HCEC 1CT (cell line): ENCODE results near the gene LITAFD.
"Not testable (repeated sequence)": the region's sequence is repeated elsewhere in the genome, so short reads cannot be mapped to it uniquely, and the experiment has no call there.

Experiments used
- DNase-seq: peaks from one replicate; pipeline ENCODE4 v3.0.0-alpha.2; 2017

Gene LITAFD

DNA sequence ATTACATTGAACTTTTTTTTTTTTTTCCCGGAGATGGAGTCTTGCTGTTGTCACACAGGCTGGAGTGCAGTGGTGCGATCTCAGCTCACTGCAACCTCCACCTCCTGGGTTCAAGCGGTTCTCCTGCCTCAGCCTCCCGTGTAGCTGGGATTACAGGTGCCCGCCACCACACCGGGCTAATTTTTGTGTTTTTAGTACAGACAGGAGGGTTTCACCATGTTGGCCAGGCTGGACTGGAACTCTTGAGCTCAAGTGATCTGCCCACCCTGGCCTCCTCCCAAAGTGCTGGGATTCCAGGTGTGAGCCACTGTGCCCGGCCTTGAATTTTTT is 8.3 kb upstream of the LITAFD start:
- DNase-seq: not testable (repeated sequence)

DNA sequence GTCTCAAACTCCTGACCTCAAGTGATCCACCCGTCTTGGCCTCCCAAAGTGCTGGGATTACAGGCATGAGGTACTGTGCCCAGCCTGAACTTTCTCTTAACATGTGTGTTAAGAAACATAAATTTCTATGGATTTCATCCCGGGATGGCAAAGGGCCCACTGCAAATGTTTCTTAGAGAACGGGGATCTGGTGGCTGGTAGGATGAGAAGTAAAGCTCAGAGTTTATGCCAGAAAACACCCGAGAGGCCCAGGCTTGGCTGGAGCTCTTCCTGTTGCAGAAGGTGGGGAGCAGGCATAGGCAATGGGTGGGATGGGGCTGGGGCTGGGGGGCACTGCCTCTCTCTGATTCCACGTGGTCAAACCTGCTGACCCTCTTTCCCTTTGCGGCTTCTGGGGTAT is 7.8 kb upstream of the LITAFD start:
- DNase-seq: no peak

DNA sequence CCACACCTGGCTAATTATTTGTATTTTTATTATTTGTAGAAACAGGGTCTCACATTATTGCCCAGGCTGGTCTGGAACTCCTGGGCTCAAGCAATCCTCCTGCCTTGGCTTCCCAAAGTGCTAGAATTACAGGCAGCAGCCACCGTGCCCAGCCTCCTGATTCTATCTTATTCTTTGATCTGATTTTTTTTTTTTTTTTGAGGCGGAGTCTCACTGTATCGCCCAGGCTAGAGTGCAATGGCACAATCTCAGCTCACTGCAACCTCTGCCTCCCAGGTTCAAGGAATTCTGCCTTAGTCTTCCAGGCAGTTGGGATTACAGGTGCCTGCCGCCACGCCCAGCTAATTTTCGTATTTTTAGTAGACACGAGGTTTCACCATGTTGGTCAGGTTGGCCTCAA is 6.8 kb upstream of the LITAFD start:
- not testable (repeated sequence) for DNase-seq

DNA sequence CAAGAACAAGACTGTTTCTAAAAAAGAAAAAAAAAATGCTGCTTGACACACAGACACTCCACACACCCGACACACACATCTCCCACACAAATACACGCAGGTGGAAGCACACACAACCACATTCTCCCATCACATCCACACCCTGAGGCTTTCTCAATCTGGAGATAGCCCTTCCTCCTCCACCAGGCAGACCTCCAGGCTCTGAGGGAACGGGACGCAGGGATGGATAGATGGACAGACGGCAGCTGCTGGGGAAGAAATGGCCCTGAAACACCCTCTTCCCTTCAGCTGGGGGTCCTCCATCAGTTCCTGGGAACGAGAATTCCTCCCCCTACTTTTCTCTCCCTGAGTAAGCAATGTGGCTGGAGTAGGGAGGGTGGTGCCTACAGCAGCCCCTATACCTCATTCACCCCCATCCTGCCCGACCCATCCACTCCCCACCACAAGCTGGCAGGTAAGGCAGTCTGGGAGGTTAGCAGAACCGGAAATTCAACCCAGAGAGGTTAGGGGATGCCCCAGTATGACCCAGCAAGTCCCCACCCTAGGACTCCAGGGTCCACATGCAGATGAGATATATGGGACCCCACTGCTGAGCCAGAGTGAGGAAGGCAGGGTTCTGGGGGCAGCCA is 4.1 kb upstream of the LITAFD start:
- no peak for DNase-seq

DNA sequence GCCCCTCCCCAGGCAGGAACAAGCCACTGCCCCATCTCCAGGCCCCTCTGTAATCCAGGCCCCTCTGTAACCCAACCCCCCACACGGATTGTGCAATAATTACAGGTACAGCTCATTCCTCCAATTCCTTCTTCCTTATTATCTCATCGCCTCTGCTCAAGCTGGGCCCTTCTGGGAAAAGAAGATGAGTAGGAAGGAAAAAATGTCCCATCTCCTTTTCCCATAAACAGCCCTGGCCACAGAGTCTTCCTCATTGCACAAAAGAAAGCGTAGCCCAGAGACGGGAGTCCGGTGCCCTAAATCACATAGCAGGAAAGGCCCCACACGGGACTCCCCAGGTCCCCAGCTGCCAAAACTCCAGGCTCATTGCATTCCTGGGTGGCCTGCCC is 3.6 kb upstream of the LITAFD start:
- peak; percentile 85 for DNase-seq

DNA sequence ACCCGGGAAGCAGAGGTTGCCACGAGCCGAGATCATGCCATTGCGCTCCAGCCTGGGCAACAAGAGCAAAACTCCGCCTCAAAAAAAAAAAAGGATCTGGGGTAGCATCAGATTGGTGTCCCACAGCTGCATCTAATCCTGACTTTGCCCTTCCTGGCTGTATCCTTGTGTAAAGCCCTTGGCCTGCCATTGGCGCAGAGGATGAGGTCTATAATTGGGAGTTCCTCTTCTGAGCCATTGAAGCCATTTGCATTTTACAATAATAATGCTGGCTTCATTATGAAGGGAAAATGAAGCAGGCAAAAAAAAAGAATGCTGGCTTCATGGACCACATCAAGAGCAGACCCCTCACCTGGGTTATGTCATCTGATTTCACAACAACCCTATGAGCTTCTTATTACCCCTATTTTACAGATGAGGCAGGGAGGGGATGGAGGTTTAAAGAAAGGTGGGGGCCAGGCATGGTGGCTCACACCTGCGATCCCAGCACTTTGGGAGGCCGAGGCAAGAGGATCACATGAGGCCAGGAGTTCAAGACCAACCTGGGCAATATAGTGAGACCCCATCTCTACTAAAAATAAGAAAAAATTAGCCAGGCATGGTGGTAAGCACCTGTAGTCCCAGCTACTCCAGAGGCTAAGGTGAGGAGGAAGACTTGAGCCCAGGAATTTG is 1.2 kb upstream of the LITAFD start:
- DNase-seq: no peak

DNA sequence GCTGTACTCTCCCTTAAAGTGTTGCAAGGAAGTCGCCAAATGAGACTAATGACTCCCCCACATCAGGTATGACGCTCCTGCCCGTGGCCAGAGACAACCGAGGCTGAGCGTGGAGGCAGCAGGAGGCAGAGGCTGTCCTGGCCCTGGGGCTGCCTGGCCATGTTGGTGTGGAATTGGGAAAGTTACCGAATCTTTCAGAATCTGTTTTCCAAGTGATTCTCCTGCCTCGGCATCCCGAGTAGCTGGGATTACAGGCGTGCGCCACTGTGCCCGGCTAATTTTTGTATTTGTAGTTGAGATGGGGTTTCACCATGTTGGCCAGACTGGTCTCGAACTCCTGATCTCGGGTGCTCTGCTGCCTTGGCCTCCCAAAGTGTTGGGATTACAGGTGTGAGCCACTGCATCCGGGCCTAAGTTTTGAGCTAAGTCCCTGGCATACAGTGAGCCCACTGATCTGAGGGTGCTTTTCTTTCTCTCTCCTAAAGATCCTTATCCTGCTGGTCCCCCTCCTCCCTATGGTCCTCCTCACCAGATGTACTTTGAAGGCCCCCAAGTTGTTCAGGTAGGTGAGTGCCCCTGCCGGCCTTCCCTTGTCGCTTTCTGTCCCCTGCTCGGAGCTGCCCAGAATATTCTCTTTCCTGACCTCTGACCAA is 700 bp downstream of the LITAFD start:
- no peak for DNase-seq

DNA sequence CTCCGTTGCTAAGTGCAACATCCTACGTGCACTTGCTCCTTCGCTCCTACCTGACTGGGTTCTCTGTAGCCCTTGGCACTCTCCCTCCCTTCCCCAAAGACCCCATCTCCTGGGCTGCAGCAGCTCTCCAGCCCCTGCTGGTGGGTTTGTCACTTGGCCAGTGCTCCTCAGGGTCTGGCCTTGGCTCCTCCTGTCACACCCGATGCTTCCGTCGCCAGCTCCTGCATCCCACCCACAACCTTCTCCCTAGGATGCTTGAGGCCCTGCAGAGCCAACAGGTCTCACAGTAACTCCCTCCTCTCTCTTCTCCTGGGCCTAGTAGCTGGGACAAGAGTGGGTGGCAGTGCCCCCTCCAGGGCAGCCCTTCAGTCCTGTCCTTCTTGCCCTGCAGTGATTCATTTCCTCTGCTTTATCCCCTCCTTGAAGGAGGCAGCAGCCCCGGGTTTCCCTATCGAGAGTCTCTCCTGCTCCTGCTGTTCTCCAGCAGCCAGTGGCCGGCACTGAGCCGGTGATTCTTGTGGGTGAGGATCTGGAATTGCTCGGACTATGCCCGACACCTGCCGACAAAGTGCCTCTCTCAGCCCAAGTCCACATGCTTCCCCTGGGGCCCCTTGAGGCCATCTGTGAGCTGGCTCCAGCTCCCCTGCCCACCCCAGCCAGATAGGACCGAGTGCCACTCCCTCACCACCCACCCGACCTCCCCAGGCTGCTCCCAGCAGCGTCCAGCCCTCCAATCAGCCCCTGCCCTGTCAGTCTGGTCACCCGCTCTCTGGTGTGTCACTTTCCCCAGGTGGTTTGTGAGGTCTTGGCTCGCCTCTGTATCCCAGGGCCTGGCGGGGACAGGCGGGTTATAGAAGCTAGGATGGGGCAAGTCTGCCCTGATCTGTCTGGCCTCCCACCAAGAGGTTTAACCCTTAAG is 3.8 kb downstream of the LITAFD start:
- peak; percentile 33 for DNase-seq

DNA sequence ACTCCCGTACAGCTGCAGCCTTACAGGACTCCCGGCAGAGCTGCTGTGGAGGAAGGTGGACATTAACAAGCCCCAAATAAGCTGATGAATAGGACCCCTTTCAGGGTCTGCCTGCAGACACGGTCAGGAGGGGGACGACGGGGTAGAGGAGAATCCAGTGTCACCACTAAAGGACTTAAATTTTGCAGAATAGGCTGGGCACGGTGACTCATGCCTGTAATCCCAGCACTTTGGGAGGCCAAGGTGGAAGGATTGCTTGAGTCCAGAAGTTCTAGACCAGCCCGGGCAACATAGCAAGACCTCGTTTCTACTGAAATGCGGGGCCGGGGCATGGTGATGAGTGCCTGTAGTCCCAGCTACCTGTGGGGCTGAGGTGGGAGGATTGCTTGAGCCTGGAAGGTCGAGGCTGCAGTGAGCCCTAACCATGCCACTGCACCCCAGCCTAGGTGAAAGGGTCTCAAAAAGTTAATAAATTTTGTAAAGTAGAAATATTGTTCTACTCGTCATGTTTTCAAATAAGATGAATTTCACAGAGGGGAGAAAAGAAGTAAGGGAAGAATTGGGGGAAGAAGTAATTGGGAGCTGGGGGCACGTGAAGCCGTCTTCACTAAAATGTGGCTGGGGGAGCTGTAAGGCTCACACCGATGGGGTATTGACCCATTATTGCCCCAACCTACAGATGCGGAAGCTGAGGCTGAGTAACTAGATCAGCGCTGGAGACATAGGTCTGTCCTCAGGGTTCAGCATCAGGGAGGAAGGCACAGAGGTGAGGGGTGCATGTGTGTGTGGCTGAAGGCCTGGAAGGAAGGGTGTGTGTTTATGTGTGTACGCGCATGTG is 4.7 kb downstream of the LITAFD start:
- no peak for DNase-seq

DNA sequence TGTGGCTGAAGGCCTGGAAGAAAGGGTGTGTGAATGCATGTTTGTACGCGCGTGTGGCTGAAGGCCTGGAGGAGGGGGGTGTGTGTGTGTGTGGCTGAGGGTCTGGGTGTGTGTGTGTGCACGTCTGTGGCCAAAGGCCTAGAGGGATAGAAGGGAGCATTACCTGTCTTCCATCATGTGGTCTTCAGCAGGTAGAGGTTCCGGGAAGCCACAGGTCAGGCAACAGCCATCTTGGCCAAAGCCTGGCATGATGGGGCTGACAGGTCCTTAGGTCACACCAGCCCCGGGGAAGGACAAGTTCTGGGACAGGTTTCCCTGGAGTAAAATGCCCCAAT is 5.2 kb downstream of the LITAFD start:
- DNase-seq: no peak

DNA sequence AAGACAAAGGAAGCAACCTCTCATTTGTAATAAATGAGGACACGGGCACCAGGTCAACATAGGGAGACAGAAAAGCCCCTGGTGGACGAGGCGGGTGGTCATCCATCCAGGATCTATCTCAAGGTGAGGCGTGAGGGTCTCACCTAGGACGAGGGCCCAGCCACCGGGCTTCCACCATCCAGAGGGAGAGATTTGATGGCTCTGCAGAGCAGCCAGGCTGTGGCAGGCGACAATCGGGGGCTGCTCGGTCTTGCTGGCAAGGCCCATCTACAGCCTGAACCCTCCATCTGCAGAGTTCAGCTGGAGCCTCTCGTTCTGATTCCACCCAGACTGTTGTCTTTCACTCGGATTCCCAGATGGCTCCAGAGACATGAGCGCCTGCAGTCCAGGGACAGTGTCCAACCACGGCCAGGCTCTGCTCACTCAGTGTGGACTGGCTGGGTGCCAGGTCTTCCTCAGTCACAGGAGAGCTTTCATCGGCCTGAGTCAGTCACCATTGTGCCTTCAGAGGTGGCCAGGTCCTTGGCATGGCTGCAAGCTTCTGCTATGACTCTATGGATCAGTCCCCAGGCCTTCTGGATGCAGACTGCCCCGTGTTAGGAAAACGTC is 5.9 kb downstream of the LITAFD start:
- no peak for DNase-seq

DNA sequence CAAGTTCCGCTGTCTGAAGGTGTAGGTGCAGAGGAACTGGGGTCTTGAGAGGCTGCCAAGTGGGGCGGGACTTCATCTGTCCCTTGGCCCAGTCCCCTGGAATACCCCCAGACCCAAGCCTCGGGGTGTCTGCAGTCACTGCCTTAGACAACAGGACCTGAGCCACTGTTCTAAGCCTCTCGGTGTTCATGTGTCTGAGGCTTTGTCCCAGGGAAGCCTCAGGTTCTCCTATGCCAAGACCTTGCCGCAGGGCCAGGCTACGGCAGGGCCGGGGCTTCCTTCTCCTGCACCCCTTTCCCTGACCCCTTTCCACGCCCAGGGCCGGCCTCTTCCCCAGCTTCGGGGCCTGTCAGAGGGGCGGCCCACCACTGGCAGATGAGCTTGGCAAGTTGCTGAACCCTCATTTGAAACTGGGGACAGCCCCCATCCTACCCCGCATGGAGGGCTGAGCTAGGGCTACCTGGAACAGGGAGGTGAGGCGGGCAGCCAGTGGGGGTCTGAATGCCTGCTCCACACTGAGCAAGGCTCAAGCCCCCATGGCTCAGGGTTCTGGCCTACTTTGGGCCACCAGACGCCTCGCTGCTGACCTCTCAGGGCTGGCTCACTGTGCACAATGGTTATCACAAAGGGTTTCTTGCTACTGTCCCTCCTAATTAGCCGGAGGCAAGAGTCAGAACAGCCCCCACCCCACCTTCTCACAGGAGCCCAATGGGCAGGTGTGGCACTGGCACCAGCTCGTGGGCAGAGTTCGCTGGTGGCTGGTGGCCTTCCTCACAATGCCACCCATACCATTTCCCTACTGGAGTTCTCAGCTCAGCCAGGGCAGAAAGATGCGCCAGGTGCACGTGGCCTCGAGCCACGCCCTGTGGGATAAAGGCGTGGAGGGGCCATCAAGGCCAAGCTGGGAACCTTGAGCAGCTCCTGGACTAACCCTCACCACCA is 7.1 kb downstream of the LITAFD start:
- no peak for DNase-seq

DNA sequence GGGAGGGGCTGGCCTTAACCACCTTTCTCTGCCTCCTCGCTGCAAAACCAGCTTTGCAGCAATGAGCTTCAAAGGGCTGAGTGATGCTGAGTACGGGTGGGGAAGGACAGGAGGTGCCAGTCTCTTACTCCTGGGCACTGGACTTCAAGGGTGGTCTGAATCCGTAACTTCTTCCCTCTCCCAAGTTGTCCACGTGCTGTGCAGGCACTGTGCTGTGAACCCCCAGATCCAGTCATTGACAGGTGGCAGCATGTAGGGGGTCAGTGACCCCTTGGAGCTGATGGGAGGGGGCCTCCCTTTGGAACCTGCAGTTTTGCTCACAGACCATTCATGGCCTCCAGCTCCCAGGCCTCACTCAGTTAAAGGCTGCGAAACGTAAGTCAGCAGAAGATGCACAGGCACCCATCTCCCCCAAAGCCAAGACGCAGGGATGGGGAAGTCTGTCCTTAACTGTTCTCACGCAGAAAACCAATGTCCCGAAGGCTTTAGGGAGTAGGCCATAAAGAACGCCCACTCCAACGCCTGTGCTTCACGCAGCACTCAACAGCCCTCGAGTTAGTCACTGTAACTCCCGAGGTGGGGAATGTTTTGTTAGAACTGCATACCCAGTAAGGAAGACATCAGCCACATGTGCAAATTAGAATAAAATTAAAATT is 7.9 kb downstream of the LITAFD start:
- no peak for DNase-seq

DNA sequence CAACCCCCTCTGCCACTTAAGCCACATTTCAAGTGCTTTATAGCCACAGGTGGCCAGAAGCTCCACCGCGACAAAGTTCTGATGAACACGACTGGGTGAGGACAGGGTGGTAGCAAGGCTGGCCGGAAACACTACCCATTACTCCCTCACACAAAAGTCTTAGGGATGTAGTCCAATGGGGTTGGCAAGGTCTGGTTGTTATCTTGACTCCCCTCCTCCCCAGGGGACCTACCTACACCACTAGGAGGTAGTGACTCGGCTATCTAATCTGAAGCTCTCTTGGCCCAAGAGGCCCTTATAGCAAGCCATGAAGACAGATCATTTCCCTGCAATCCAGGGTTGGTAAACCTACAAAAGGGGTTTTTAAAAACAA is 8.4 kb downstream of the LITAFD start:
- no peak for DNase-seq

DNA sequence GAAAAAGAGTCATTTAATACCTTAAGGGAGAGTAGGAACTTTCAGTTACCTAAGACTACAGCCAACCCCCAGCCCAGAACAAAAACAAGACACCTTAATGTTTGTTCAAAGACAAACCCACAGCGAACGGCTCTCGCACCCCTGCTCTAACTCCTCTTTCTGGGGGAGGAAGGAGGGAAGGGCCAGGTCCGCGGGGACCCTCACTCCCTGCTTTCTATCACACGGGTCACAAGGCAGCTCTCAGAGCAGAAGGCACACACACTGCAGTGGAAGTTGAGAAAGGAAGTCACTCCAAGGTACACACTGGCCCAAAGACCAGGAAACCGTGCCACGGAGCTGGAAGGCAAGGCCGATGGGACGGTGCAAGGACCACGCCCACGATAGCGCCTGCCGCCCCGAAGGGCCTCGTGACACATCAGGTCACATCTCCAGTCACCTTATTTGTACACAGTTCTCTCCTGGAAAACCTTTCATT is 10.0 kb downstream of the LITAFD start:
- no peak for DNase-seq

DNA sequence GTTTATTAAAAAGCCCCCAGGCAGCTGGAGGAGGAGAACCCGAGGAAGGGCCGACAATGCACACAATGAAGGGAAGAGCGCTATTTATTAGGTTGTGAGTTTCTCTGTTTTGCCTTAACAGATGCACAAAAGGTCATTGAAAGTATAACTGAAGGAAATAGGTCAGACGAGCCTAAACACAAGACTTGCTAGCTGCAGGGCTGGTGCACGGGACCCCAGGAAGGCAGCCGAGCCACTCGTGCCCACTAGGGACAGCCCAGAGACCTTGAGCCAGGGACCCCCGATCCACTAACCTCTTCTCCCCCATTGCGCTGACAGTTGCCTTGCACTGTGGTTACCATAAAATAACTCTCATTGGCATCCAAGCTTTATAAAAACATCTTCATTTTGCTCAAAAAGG is 11.3 kb downstream of the LITAFD start:
- DNase-seq: no peak

DNA sequence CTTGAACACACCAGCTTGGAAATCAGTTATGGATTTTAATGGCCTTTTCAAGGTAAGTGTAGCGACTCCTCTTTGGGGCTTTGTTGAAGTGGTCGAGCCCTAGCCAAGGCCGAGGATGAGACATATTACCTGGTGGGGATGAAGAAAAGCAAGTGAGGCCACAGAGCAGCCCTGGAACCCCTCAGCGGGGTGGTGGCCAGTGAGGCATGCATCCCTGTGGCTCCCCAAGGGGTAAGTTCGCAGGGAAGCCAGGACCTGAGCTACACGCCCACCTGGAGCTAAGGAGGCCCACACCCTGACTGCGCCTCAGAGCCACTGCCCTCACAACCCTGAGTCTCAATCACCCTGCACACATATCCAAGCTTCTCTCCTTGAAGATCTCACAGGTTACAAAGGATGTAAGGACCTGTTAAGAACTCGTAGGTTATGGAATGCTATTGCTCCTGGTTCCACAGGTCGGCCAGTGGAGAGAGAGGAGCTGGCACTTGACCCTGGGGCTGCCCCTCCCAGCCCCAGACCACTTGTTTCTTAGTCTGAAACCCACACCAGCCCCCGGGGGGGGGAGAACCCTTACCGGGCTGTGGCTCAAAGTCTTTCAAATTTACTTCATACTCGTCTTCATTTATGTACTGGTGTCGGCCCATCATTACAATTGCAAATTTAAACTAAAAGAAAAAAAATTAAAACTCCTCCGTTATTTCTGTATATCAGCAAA is 12.0 kb downstream of the LITAFD start:
- no peak for DNase-seq

DNA sequence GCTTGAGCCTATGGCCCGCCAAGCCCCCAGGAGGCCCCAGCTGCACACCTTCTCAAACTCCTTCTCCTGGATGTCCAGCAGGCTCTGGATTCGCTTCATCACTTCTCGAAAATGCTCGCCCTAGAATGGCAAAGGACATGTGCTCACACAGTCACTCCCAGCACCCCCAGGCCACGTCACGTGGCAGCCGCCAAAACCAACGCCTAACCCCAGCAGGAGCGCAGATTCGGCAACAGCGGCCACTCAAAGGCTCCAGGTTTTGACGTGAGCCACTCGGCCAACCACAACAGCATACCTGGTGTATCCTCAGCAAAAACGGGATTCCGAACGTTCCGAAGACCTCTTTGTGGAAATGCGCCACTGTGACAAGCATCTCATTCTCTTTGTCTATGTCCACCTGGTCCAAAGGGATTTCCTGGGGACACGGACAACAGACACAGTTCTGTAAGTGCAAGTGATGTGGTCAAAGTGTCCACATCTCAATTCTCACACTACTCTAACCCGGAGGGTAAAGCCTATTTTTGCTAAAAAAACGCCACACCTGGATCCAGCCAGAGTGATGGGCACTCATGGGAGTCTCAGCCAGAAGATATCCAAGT is 12.7 kb downstream of the LITAFD start:
- no peak for DNase-seq

DNA sequence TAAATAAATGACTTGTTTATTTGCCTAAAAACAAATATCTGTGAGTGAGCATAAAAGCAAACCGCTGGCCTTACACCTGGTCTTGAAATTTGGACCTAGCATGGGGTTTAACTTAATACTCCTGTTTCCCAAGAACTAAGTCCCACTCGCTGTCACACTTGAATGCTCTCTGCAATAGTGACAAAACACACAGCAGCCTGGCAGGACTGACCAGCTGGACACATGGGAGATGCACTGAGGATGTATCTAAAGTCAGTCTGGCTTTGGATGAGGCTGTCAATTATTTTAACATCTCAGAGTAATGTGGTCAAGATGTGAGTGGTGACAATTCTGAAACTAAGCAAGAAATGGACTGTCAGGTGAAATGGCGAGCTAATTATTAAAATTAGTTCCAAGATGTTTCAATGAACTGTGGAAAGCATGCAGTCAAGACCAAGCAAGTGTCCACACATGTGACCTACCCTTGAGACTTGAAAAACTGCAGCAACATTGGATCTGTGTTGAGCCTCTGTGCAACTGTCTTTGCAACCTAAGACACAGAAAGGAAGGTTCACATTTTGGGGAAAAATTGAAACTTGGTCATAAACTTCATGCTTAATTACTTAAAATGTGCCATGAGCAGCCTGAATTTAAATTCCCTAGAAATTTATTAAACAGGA is 16.6 kb downstream of the LITAFD start:
- no peak for DNase-seq
